Activated T-cell treated with anti-CD3 and anti-CD28 coated beads for 1 hour (primary cell): ENCODE results near the gene FIGNL1.
"Not testable (repeated sequence)": the region's sequence is repeated elsewhere in the genome, so short reads cannot be mapped to it uniquely, and the experiment has no call there.

Experiments
- DNase-seq: peaks from one replicate; pipeline ENCODE4 v3.0.0-alpha.2; 2020; ENCODE audit warnings: low read depth

FIGNL1 gene

GRCh38 chr7:50471970-50472369 is 21.8 kb upstream of the FIGNL1 start:
- DNase-seq, result no peak

- no peak for DNase-seq
These were observed 20.4 kb upstream of the FIGNL1 start for GRCh38 chr7:50470250-50471163.

GRCh38 chr7:50469181-50469580 is 19.0 kb upstream of the FIGNL1 start:
- no peak for DNase-seq

GRCh38 chr7:50467817-50468610 is 17.9 kb upstream of the FIGNL1 start:
- DNase-seq, result peak; percentile 65

GRCh38 chr7:50466815-50467585 is 16.9 kb upstream of the FIGNL1 start:
- no peak for DNase-seq

GRCh38 chr7:50463035-50463434 is 12.9 kb upstream of the FIGNL1 start:
- DNase-seq, result no peak

GRCh38 chr7:50462361-50462760 is 12.2 kb upstream of the FIGNL1 start:
- DNase-seq, result no peak

GRCh38 chr7:50461695-50462094 is 11.5 kb upstream of the FIGNL1 start:
- no peak for DNase-seq

- DNase-seq, result not testable (repeated sequence)
These were observed 9.0 kb upstream of the FIGNL1 start for GRCh38 chr7:50459183-50459582.

- not testable (repeated sequence) for DNase-seq
These were observed 8.5 kb upstream of the FIGNL1 start for GRCh38 chr7:50458651-50459050.

GRCh38 chr7:50456371-50457123 is 6.4 kb upstream of the FIGNL1 start:
- DNase-seq, result no peak

GRCh38 chr7:50455658-50456057 is 5.5 kb upstream of the FIGNL1 start:
- no peak for DNase-seq

GRCh38 chr7:50454968-50455367 is 4.8 kb upstream of the FIGNL1 start:
- no peak for DNase-seq

GRCh38 chr7:50450590-50451032 is 461 bp upstream of the FIGNL1 start:
- DNase-seq, result peak; percentile 16

- DNase-seq, result no peak
These were observed 659 bp downstream of the FIGNL1 start for GRCh38 chr7:50449501-50449880.

GRCh38 chr7:50448823-50449222 is 1.3 kb downstream of the FIGNL1 start:
- no peak for DNase-seq

- DNase-seq, result no peak
These were observed 3.6 kb downstream of the FIGNL1 start for GRCh38 chr7:50446542-50446960.

- DNase-seq, result no peak
These were observed 13.9 kb downstream of the FIGNL1 start for GRCh38 chr7:50436133-50436806.

GRCh38 chr7:50431722-50432305 is 18.3 kb downstream of the FIGNL1 start:
- DNase-seq, result no peak

GRCh38 chr7:50431316-50431715 is 18.8 kb downstream of the FIGNL1 start:
- no peak for DNase-seq

GRCh38 chr7:50428911-50429310 is 21.2 kb downstream of the FIGNL1 start:
- DNase-seq, result no peak
